Naive thymus-derived CD8-positive, alpha-beta T cell (primary cell): ENCODE measurements around the gene NEO1. TPM values are rescaled to one million over a fixed set of nuclear protein-coding genes. Genes with fewer than 3 reads are reported as not detected.

Experiments
- ATAC-seq, 2 donors: fragments of 150-1000 bp; cut with Tn5 transposase in 1 of 2; sonication (Bioruptor Pico), chemical (Tn5 transposase) in 1 of 2; 1 replicate in 1 of 2; 2 replicates in 1 of 2; pipeline ENCODE4 v1.10.0; 2021; ENCODE audit warnings: mild to moderate bottlenecking in 2 of 2, moderate library complexity in 2 of 2
- POLR2A ChIA-PET: fragments of 350-600 bp; sonication (Branson Sonifier 250); formaldehyde crosslinking; loops from one replicate; lab custom pipeline; 2021; ENCODE audit warnings: antibody characterized with exemption; lab: Charles Lee
- DNase-seq, 10 donors: peaks; one replicate each; pipeline versions ENCODE4 v3.0.0 to v3.0.0-alpha.2; 2020 to 2022
- H3K27ac Mint-ChIP-seq, 10 donors: one replicate each; pipeline ENCODE4 v1.8.0; 2020 to 2022; ENCODE audit warnings: mild to moderate bottlenecking in 10 of 10, mixed read lengths in 10 of 10, moderate library complexity in 4 of 10, inconsistent platforms in 1 of 10
- H3K27me3 Mint-ChIP-seq, 5 donors: one replicate each; pipeline ENCODE4 v1.8.0; 2021 to 2022; ENCODE audit warnings: mixed read lengths in 5 of 5
- H3K36me3 Mint-ChIP-seq, 3 donors: one replicate each; pipeline ENCODE4 v1.8.0; 2020 to 2022; ENCODE audit warnings: mixed read lengths in 3 of 3, mild to moderate bottlenecking in 2 of 3, inconsistent platforms in 1 of 3
- H3K4me1 Mint-ChIP-seq, 4 donors: one replicate each; pipeline ENCODE4 v1.8.0; 2021 to 2022; ENCODE audit warnings: mixed read lengths in 4 of 4
- H3K4me3 Mint-ChIP-seq, 10 donors: one replicate each; pipeline ENCODE4 v1.8.0; 2020 to 2022; ENCODE audit warnings: mild to moderate bottlenecking in 10 of 10, mixed read lengths in 10 of 10, moderate library complexity in 6 of 10, inconsistent platforms in 1 of 10
- H3K9me3 Mint-ChIP-seq, 9 donors: one replicate each; pipeline ENCODE4 v1.8.0; 2020 to 2022; ENCODE audit warnings: mixed read lengths in 9 of 9, mild to moderate bottlenecking in 3 of 9, inconsistent platforms in 1 of 9, moderate library complexity in 1 of 9
- polyA plus RNA-seq, 3 donors: library from polyadenylated mRNA; unstranded; fragments of 300-500 nt; fragmentation: Illumina TruSeq; gene quantifications; one replicate each; pipeline ENCODE4 v1.2.3, GENCODE V29; 2021
- total RNA-seq, 8 experiments: library from RNA in 2 of 8; stranded (reverse) in 2 of 8; gene quantifications; one replicate each; pipeline ENCODE4 v1.2.3 and lab custom pipeline; 2021 to 2026

The NEO1 gene
- total and polyA plus RNA-seq, 5 experiments from 2014 or later: 1.7 to 8.5 (median 2.8) TPM

GRCh38 chr15:73058437-73058836 lies 6.2 kb downstream of the NEO1 start:
- peaks cover 0 to 3% (median 1%) of the 10 kb centered on the region in 4 donors for H3K4me1 Mint-ChIP-seq
- POLR2A ChIA-PET: interaction anchor here (0.6 kb wide), 1 partner anchor 10 kb away, joined by 7 read pairs; no protein-coding TSS in a partner anchor
- no peaks in the 10 kb centered on the region for H3K36me3 Mint-ChIP-seq
- H3K4me3 Mint-ChIP-seq: no peak overlapping the region
- no peak overlapping the region for H3K27ac Mint-ChIP-seq
- no peak for ATAC-seq
- H3K9me3 Mint-ChIP-seq: no peaks in the 10 kb centered on the region
- peaks cover 4 to 28% (median 18%) of the 10 kb centered on the region in 5 donors for H3K27me3 Mint-ChIP-seq
- no peak for DNase-seq

DNA sequence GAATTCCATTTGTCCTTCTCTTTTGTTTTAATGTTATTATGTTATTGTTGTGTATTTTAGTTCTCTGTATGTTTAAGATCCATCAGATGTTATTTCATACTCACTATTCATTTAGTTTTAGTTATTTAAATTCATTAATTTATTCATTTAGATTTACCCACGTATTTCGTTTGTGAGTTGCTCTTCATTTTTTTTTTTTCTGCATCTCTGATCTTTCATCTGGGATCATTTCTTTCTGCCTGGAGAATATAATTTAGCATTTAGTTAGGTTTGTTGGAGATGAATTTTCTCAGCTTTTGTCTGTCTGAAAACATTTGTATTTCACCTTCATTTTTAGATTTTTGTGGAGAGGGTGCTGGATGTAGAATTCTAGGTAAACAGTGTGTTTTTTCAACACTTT lies 12.9 kb downstream of the NEO1 start:
- H3K4me3 Mint-ChIP-seq: no peak overlapping the region
- POLR2A ChIA-PET: no interaction called here
- no peaks in the 10 kb centered on the region for H3K9me3 Mint-ChIP-seq
- no peaks in the 10 kb centered on the region for H3K36me3 Mint-ChIP-seq
- H3K4me1 Mint-ChIP-seq: peaks cover 0 to 2% (median 0%) of the 10 kb centered on the region in 4 donors
- H3K27ac Mint-ChIP-seq: no peak overlapping the region
- ATAC-seq (no peak), DNase-seq (no peak)
- H3K27me3 Mint-ChIP-seq: peaks cover 8 to 32% (median 21%) of the 10 kb centered on the region in 5 donors

DNA sequence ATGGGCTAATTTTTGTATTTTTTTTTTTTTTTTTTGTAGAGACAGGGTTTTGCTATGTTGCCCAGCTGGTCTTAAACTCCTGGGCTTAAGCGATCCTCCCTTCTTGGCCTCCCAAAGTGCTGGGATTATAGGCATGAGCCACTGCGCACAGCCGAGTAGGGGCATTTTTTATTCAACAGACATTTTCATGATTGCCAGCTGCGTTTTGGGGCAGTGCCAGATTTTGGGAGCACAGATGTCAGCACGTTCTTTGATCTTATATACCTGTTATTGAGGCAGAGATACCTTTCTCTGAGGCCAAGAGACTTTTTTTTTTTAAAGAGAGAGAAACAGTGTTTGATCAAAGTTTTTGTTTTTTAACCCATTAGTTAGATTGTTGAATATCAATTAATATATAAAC lies 16.8 kb downstream of the NEO1 start:
- H3K36me3 Mint-ChIP-seq: no peaks in the 10 kb centered on the region
- ATAC-seq (no peak), DNase-seq (no peak)
- no peaks in the 10 kb centered on the region for H3K4me1 Mint-ChIP-seq
- H3K9me3 Mint-ChIP-seq: no peaks in the 10 kb centered on the region
- peaks cover 3 to 20% (median 10%) of the 10 kb centered on the region in 5 donors for H3K27me3 Mint-ChIP-seq
- no peak overlapping the region for H3K4me3 Mint-ChIP-seq
- POLR2A ChIA-PET: no interaction called here
- H3K27ac Mint-ChIP-seq: no peak overlapping the region

GRCh38 chr15:73072894-73073293 lies 20.6 kb downstream of the NEO1 start:
- ATAC-seq (no peak), DNase-seq (no peak)
- no peaks in the 10 kb centered on the region for H3K9me3 Mint-ChIP-seq
- no peak overlapping the region for H3K27ac Mint-ChIP-seq
- POLR2A ChIA-PET: no interaction called here
- H3K27me3 Mint-ChIP-seq: peaks cover 0 to 7% (median 2%) of the 10 kb centered on the region in 5 donors
- no peaks in the 10 kb centered on the region for H3K36me3 Mint-ChIP-seq
- no peaks in the 10 kb centered on the region for H3K4me1 Mint-ChIP-seq
- no peak overlapping the region for H3K4me3 Mint-ChIP-seq

- POLR2A ChIA-PET: no interaction called here
- no peak overlapping the region for H3K4me3 Mint-ChIP-seq
- no peak for ATAC-seq
Measured at GRCh38 chr15:73074241-73074640, 22.0 kb downstream of the NEO1 start.

DNA sequence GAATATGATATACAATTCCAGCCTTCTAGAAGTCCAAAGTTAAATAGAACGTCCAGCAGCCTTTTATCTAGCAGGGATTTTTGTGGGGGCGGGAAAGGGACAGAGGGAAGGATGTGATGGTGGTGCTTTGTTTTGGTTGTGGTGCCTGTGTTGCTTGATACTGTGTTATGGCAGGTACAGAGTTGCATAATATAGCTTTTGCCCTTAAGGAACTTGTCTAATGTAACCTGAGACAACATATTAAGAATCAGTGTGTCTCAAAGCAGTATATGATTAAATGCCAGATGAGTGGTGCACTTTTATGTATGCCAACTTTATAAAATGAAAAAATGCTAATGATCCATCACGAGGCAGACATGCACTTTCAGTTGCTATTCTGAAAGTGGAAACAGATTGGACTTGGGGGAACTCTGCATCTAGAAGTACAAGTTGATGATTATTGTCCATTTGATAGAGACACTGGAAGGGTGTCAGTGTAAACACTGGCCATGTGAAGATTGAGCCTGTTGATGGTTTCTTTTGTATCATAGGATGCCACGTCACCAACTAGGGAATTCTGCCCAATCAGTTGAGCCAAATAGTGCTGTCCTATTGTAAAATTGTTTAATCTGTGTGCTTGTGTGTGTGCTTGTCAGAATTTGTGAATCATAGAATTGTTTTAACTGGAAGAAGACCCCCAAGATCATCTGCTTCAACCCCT lies 23.0 kb downstream of the NEO1 start:
- Mint-ChIP-seq H3K4me1 (no peaks in the 10 kb centered on the region), H3K27ac (no peak overlapping the region), H3K9me3 (no peaks in the 10 kb centered on the region), H3K27me3 (peaks cover 0 to 6% (median 0%) of the 10 kb centered on the region in 5 donors), H3K4me3 (no peak overlapping the region), H3K36me3 (no peaks in the 10 kb centered on the region)
- POLR2A ChIA-PET: no interaction called here
- no peak for ATAC-seq
- DNase-seq: no peak

More at GRCh38 chr15:73074241-73074640, 22.0 kb downstream of the NEO1 start:
- Mint-ChIP-seq H3K27ac (no peak overlapping the region), H3K27me3 (peaks cover 0 to 8% (median 2%) of the 10 kb centered on the region in 5 donors), H3K4me1 (no peaks in the 10 kb centered on the region), H3K36me3 (no peaks in the 10 kb centered on the region), H3K9me3 (no peaks in the 10 kb centered on the region)
- no peak for DNase-seq

DNA sequence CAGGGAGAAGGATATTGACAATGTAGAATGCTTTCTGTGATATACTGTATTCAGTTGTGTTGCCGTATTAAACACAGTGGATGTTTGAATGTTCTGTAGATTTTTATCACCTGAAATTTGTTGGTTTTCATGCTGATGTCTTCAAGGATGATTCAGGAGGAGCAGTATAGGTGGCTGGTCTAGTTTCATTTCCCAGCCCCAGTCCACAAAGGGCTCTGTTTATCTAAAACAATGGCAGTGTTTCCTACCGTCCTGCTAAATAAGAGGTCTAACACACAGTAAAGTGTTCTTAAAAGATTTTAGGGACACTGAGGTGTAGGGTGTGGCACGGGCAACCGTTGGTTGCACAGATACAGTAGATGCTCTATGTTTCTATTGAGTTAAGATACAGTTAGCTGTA lies 26.0 kb downstream of the NEO1 start:
- no peak overlapping the region for H3K27ac Mint-ChIP-seq
- H3K4me3 Mint-ChIP-seq: no peak overlapping the region
- POLR2A ChIA-PET: no interaction called here
- no peak for DNase-seq
- H3K27me3 Mint-ChIP-seq: peaks cover 0 to 8% (median 3%) of the 10 kb centered on the region in 5 donors
- no peaks in the 10 kb centered on the region for H3K9me3 Mint-ChIP-seq
- H3K36me3 Mint-ChIP-seq: no peaks in the 10 kb centered on the region
- peaks cover 0 to 2% (median 0%) of the 10 kb centered on the region in 4 donors for H3K4me1 Mint-ChIP-seq
- ATAC-seq: no peak

DNA sequence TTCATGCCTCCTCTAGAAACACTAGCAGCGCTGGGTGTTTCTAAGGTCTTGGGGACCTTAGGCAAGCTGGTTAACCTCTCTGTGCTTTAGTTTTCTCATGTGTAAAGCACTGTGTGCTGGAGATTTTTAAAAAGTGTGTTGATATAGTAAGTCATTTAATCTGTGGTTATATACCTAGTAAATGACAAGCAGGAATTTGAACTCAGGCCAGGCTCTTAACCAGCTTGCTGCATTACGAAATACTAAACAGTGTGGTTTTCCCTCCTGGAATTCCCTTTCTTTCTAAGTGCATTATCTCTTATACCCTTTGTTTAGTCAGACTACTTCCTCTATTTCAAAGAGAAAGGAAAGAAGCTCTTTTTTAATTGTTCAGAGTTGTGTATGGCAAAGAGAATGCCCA lies 26.5 kb downstream of the NEO1 start:
- H3K4me1 Mint-ChIP-seq: peaks cover 0 to 2% (median 0%) of the 10 kb centered on the region in 4 donors
- H3K27me3 Mint-ChIP-seq: peaks cover 0 to 8% (median 3%) of the 10 kb centered on the region in 5 donors
- DNase-seq: no peak
- no peaks in the 10 kb centered on the region for H3K36me3 Mint-ChIP-seq
- no peaks in the 10 kb centered on the region for H3K9me3 Mint-ChIP-seq
- no peak for ATAC-seq
- H3K27ac Mint-ChIP-seq: no peak overlapping the region
- POLR2A ChIA-PET: no interaction called here
- H3K4me3 Mint-ChIP-seq: no peak overlapping the region

- POLR2A ChIA-PET: interaction anchor here (0.9 kb wide), 1 partner anchor 295 kb away, joined by 3 read pairs; no protein-coding TSS in a partner anchor
- ATAC-seq (no peak), DNase-seq (no peak)
- Mint-ChIP-seq H3K4me1 (peaks cover 0 to 2% (median 0%) of the 10 kb centered on the region in 4 donors), H3K27ac (no peak overlapping the region), H3K27me3 (peaks cover 0 to 8% (median 3%) of the 10 kb centered on the region in 5 donors), H3K4me3 (no peak overlapping the region), H3K9me3 (no peaks in the 10 kb centered on the region), H3K36me3 (no peaks in the 10 kb centered on the region)
Measured at GRCh38 chr15:73079565-73079964, 27.3 kb downstream of the NEO1 start.

GRCh38 chr15:73081321-73081958 lies 29.2 kb downstream of the NEO1 start:
- DNase-seq (peak in 5 of 10 donors; percentile 1 to 50 (median 42)), ATAC-seq (peak in 1 of 2 donors; percentile 52)
- Mint-ChIP-seq H3K27me3 (peaks cover 0 to 10% (median 3%) of the 10 kb centered on the region in 5 donors), H3K27ac (no peak overlapping the region), H3K36me3 (peaks cover 0 to 2% (median 0%) of the 10 kb centered on the region in 3 donors), H3K4me1 (peaks cover 0 to 2% (median 0%) of the 10 kb centered on the region in 4 donors), H3K4me3 (no peak overlapping the region), H3K9me3 (no peaks in the 10 kb centered on the region)
- POLR2A ChIA-PET: interaction anchor here (0.7 to 0.8 kb wide), 2 partner anchors 106 to 299 kb away, joined by 3 read pairs; no protein-coding TSS in a partner anchor

DNA sequence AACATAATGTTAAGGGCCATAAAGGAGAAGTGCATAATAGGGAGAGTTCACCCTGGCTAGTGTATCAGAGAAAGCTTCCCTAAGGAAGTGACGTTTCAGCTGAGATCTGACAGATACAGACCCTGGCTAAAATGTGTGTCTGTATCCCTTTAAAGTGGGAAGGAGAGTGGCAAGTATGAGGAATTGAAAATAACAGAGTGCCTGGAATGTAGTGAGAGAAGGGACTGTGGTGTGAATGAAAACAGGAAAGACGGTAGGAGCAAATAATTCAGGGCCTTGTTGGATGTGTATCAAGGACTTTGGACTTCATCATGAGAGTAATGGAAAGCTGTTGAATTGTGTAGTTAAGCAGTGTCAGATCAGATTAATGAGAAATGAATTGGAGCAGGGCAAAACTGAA lies 30.5 kb downstream of the NEO1 start:
- Mint-ChIP-seq H3K4me1 (peaks cover 0 to 7% (median under 1%) of the 10 kb centered on the region in 4 donors), H3K36me3 (peaks cover 0 to 2% (median 0%) of the 10 kb centered on the region in 3 donors), H3K9me3 (no peaks in the 10 kb centered on the region), H3K27ac (no peak overlapping the region), H3K4me3 (no peak overlapping the region), H3K27me3 (peaks cover 2 to 15% (median 7%) of the 10 kb centered on the region in 5 donors)
- no peak for DNase-seq
- no peak for ATAC-seq
- POLR2A ChIA-PET: no interaction called here

- POLR2A ChIA-PET: no interaction called here
- H3K27ac Mint-ChIP-seq: no peak overlapping the region
- H3K4me3 Mint-ChIP-seq: no peak overlapping the region
- no peaks in the 10 kb centered on the region for H3K9me3 Mint-ChIP-seq
- peaks cover 0 to 2% (median 0%) of the 10 kb centered on the region in 3 donors for H3K36me3 Mint-ChIP-seq
- H3K4me1 Mint-ChIP-seq: peaks cover 0 to 7% (median 0%) of the 10 kb centered on the region in 4 donors
- DNase-seq (no peak), ATAC-seq (no peak)
- peaks cover 10 to 25% (median 11%) of the 10 kb centered on the region in 5 donors for H3K27me3 Mint-ChIP-seq
Measured at GRCh38 chr15:73087098-73087497, 34.8 kb downstream of the NEO1 start.

GRCh38 chr15:73105064-73105463 lies 52.8 kb downstream of the NEO1 start:
- no peak for DNase-seq
- ATAC-seq: no peak
- H3K36me3 Mint-ChIP-seq: no peaks in the 10 kb centered on the region
- H3K9me3 Mint-ChIP-seq: no peaks in the 10 kb centered on the region
- peaks cover 3 to 15% (median 5%) of the 10 kb centered on the region in 5 donors for H3K27me3 Mint-ChIP-seq
- H3K4me1 Mint-ChIP-seq: no peaks in the 10 kb centered on the region
- no peak overlapping the region for H3K27ac Mint-ChIP-seq
- no peak overlapping the region for H3K4me3 Mint-ChIP-seq
- POLR2A ChIA-PET: no interaction called here
